ENCODE results near the gene RAPGEF2.

RAPGEF2 gene

GRCh38 chr4:159349332-159349731 lies 246.5 kb downstream of the RAPGEF2 start:
- no peak overlapping the region for H3K9ac ChIP-seq (ENCODE audit: low read length)
- no peak overlapping the region for H3K27ac ChIP-seq (ENCODE audit: low read depth, low read length)
- H3K9me3 ChIP-seq (ENCODE audit: control insufficient read depth, insufficient read depth, low read depth, low read length), result no peaks in the 10 kb centered on the region
- H3K27me3 ChIP-seq (ENCODE audit: control insufficient read depth, insufficient read depth, low read length), result no peaks in the 10 kb centered on the region
- H3K4me1 ChIP-seq (ENCODE audit: control insufficient read depth, insufficient read depth, low read length), result no peaks in the 10 kb centered on the region
- peaks cover 47% of the 10 kb centered on the region for H3K36me3 ChIP-seq (ENCODE audit: control insufficient read depth, insufficient read depth, low read length)
- no peak overlapping the region for H3K4me3 ChIP-seq (ENCODE audit: low read depth, low read length)

GRCh38 chr4:159352609-159353008 lies 249.7 kb downstream of the RAPGEF2 start:
- no peaks in the 10 kb centered on the region for H3K27me3 ChIP-seq (ENCODE audit: control insufficient read depth, insufficient read depth, low read length)
- no peak overlapping the region for H3K9ac ChIP-seq (ENCODE audit: low read length)
- no peak overlapping the region for H3K4me3 ChIP-seq (ENCODE audit: low read depth, low read length)
- H3K27ac ChIP-seq (ENCODE audit: low read depth, low read length), result no peak overlapping the region
- H3K4me1 ChIP-seq (ENCODE audit: control insufficient read depth, insufficient read depth, low read length), result no peaks in the 10 kb centered on the region
- peaks cover 44% of the 10 kb centered on the region for H3K36me3 ChIP-seq (ENCODE audit: control insufficient read depth, insufficient read depth, low read length)
- no peaks in the 10 kb centered on the region for H3K9me3 ChIP-seq (ENCODE audit: control insufficient read depth, insufficient read depth, low read depth, low read length)

- Histone ChIP-seq H3K4me1 (ENCODE audit: control insufficient read depth, insufficient read depth, low read length) (no peaks in the 10 kb centered on the region), H3K9ac (ENCODE audit: low read length) (no peak overlapping the region), H3K9me3 (ENCODE audit: control insufficient read depth, insufficient read depth, low read depth, low read length) (no peaks in the 10 kb centered on the region), H3K27me3 (ENCODE audit: control insufficient read depth, insufficient read depth, low read length) (no peaks in the 10 kb centered on the region), H3K4me3 (ENCODE audit: low read depth, low read length) (no peak overlapping the region), H3K36me3 (ENCODE audit: control insufficient read depth, insufficient read depth, low read length) (peaks cover 48% of the 10 kb centered on the region), H3K27ac (ENCODE audit: low read depth, low read length) (no peak overlapping the region)
Measured at GRCh38 chr4:159353422-159354116, 250.7 kb downstream of the RAPGEF2 start.

- no peak overlapping the region for H3K27ac ChIP-seq (ENCODE audit: low read depth, low read length)
- no peaks in the 10 kb centered on the region for H3K27me3 ChIP-seq (ENCODE audit: control insufficient read depth, insufficient read depth, low read length)
- no peaks in the 10 kb centered on the region for H3K9me3 ChIP-seq (ENCODE audit: control insufficient read depth, insufficient read depth, low read depth, low read length)
- H3K36me3 ChIP-seq (ENCODE audit: control insufficient read depth, insufficient read depth, low read length), result peaks cover 65% of the 10 kb centered on the region
- no peaks in the 10 kb centered on the region for H3K4me1 ChIP-seq (ENCODE audit: control insufficient read depth, insufficient read depth, low read length)
- H3K9ac ChIP-seq (ENCODE audit: low read length), result no peak overlapping the region
- no peak overlapping the region for H3K4me3 ChIP-seq (ENCODE audit: low read depth, low read length)
Measured at GRCh38 chr4:159355466-159355865, 252.6 kb downstream of the RAPGEF2 start.

GRCh38 chr4:159357350-159357749 lies 254.5 kb downstream of the RAPGEF2 start:
- H3K27ac ChIP-seq (ENCODE audit: low read depth, low read length), result no peak overlapping the region
- peaks cover 62% of the 10 kb centered on the region for H3K36me3 ChIP-seq (ENCODE audit: control insufficient read depth, insufficient read depth, low read length)
- H3K9me3 ChIP-seq (ENCODE audit: control insufficient read depth, insufficient read depth, low read depth, low read length), result no peaks in the 10 kb centered on the region
- no peak overlapping the region for H3K9ac ChIP-seq (ENCODE audit: low read length)
- H3K27me3 ChIP-seq (ENCODE audit: control insufficient read depth, insufficient read depth, low read length), result no peaks in the 10 kb centered on the region
- no peak overlapping the region for H3K4me3 ChIP-seq (ENCODE audit: low read depth, low read length)
- H3K4me1 ChIP-seq (ENCODE audit: control insufficient read depth, insufficient read depth, low read length), result no peaks in the 10 kb centered on the region

GRCh38 chr4:159358226-159358625 lies 255.3 kb downstream of the RAPGEF2 start:
- Histone ChIP-seq H3K4me3 (ENCODE audit: low read depth, low read length) (no peak overlapping the region), H3K4me1 (ENCODE audit: control insufficient read depth, insufficient read depth, low read length) (no peaks in the 10 kb centered on the region), H3K9ac (ENCODE audit: low read length) (no peak overlapping the region), H3K27ac (ENCODE audit: low read depth, low read length) (no peak overlapping the region), H3K9me3 (ENCODE audit: control insufficient read depth, insufficient read depth, low read depth, low read length) (no peaks in the 10 kb centered on the region), H3K36me3 (ENCODE audit: control insufficient read depth, insufficient read depth, low read length) (peaks cover 54% of the 10 kb centered on the region), H3K27me3 (ENCODE audit: control insufficient read depth, insufficient read depth, low read length) (no peaks in the 10 kb centered on the region)

- no peak overlapping the region for H3K9ac ChIP-seq (ENCODE audit: low read length)
- no peaks in the 10 kb centered on the region for H3K27me3 ChIP-seq (ENCODE audit: control insufficient read depth, insufficient read depth, low read length)
- H3K36me3 ChIP-seq (ENCODE audit: control insufficient read depth, insufficient read depth, low read length), result peaks cover 46% of the 10 kb centered on the region
- H3K4me3 ChIP-seq (ENCODE audit: low read depth, low read length), result no peak overlapping the region
- H3K27ac ChIP-seq (ENCODE audit: low read depth, low read length), result no peak overlapping the region
- no peaks in the 10 kb centered on the region for H3K4me1 ChIP-seq (ENCODE audit: control insufficient read depth, insufficient read depth, low read length)
- H3K9me3 ChIP-seq (ENCODE audit: control insufficient read depth, insufficient read depth, low read depth, low read length), result no peaks in the 10 kb centered on the region
Measured at GRCh38 chr4:159360549-159360948, 257.7 kb downstream of the RAPGEF2 start.

GRCh38 chr4:159363361-159363760 lies 260.5 kb downstream of the RAPGEF2 start:
- H3K9me3 ChIP-seq (ENCODE audit: control insufficient read depth, insufficient read depth, low read depth, low read length), result peaks cover under 1% of the 10 kb centered on the region
- H3K4me3 ChIP-seq (ENCODE audit: low read depth, low read length), result no peak overlapping the region
- H3K9ac ChIP-seq (ENCODE audit: low read length), result no peak overlapping the region
- H3K36me3 ChIP-seq (ENCODE audit: control insufficient read depth, insufficient read depth, low read length), result peaks cover 29% of the 10 kb centered on the region
- H3K27me3 ChIP-seq (ENCODE audit: control insufficient read depth, insufficient read depth, low read length), result no peaks in the 10 kb centered on the region
- no peaks in the 10 kb centered on the region; the same call in 1 of the 2 replicates for H3K4me1 ChIP-seq (ENCODE audit: control insufficient read depth, insufficient read depth, low read length)
- no peak overlapping the region for H3K27ac ChIP-seq (ENCODE audit: low read depth, low read length)

GRCh38 chr4:159366966-159367780 lies 264.3 kb downstream of the RAPGEF2 start:
- H3K9me3 ChIP-seq (ENCODE audit: control insufficient read depth, insufficient read depth, low read depth, low read length), result peaks cover 12% of the 10 kb centered on the region
- H3K27ac ChIP-seq (ENCODE audit: low read depth, low read length), result no peak overlapping the region
- H3K27me3 ChIP-seq (ENCODE audit: control insufficient read depth, insufficient read depth, low read length), result no peaks in the 10 kb centered on the region
- H3K36me3 ChIP-seq (ENCODE audit: control insufficient read depth, insufficient read depth, low read length), result peaks cover 6% of the 10 kb centered on the region; the same call in 1 of the 2 replicates
- no peaks in the 10 kb centered on the region; the same call in 1 of the 2 replicates for H3K4me1 ChIP-seq (ENCODE audit: control insufficient read depth, insufficient read depth, low read length)
- no peak overlapping the region for H3K9ac ChIP-seq (ENCODE audit: low read length)
- no peak overlapping the region for H3K4me3 ChIP-seq (ENCODE audit: low read depth, low read length)

- peaks cover 12% of the 10 kb centered on the region for H3K9me3 ChIP-seq (ENCODE audit: control insufficient read depth, insufficient read depth, low read depth, low read length)
- no peak overlapping the region for H3K27ac ChIP-seq (ENCODE audit: low read depth, low read length)
- no peak overlapping the region for H3K4me3 ChIP-seq (ENCODE audit: low read depth, low read length)
- peaks cover 6% of the 10 kb centered on the region; the same call in 1 of the 2 replicates for H3K36me3 ChIP-seq (ENCODE audit: control insufficient read depth, insufficient read depth, low read length)
- H3K9ac ChIP-seq (ENCODE audit: low read length), result no peak overlapping the region
- H3K4me1 ChIP-seq (ENCODE audit: control insufficient read depth, insufficient read depth, low read length), result no peaks in the 10 kb centered on the region; the same call in 1 of the 2 replicates
- H3K27me3 ChIP-seq (ENCODE audit: control insufficient read depth, insufficient read depth, low read length), result no peaks in the 10 kb centered on the region
Measured at GRCh38 chr4:159367781-159368080, 264.9 kb downstream of the RAPGEF2 start.

- peaks cover 5% of the 10 kb centered on the region; the same call in 1 of the 2 replicates for H3K36me3 ChIP-seq (ENCODE audit: control insufficient read depth, insufficient read depth, low read length)
- H3K9me3 ChIP-seq (ENCODE audit: control insufficient read depth, insufficient read depth, low read depth, low read length), result peaks cover 12% of the 10 kb centered on the region
- no peak overlapping the region for H3K27ac ChIP-seq (ENCODE audit: low read depth, low read length)
Measured at GRCh38 chr4:159368320-159368719, 265.4 kb downstream of the RAPGEF2 start.

More at GRCh38 chr4:159368320-159368719, 265.4 kb downstream of the RAPGEF2 start:
- no peak overlapping the region for H3K9ac ChIP-seq (ENCODE audit: low read length)
- no peaks in the 10 kb centered on the region; the same call in 1 of the 2 replicates for H3K4me1 ChIP-seq (ENCODE audit: control insufficient read depth, insufficient read depth, low read length)
- no peak overlapping the region for H3K4me3 ChIP-seq (ENCODE audit: low read depth, low read length)
- no peaks in the 10 kb centered on the region for H3K27me3 ChIP-seq (ENCODE audit: control insufficient read depth, insufficient read depth, low read length)

All from HUES6 (cell line).